Endothelial cell of umbilical vein (primary cell): ENCODE data around the gene PITPNM2. TPM values are rescaled to one million over a fixed set of nuclear protein-coding genes. Genes with fewer than 3 reads are reported as not detected.
A peak's percentile ranks its signal among the peaks of the same experiment; 100 is the strongest.

ENCODE experiments used
- BruUV-seq: library from RNA; stranded (reverse); fragments of 400-500 nt; replicated peaks from 2 replicates; lab custom pipeline; 2021; lab: Mats Ljungman, UMichigan
- CTCF ChIA-PET: fragments of 300-600, 350-600 bp; sonication (Branson Sonifier 250); formaldehyde crosslinking; loops from one replicate; lab custom pipeline; 2021; ENCODE audit warnings: antibody characterized with exemption, inconsistent platforms; lab: Charles Lee
- POLR2A ChIA-PET: fragments of 300-600, 350-600 bp; sonication (Branson Sonifier 250); formaldehyde crosslinking; loops from one replicate; lab custom pipeline; 2021; ENCODE audit warnings: antibody characterized with exemption, inconsistent platforms; lab: Charles Lee
- DNase-seq: peaks from one replicate; pipeline ENCODE4 v3.0.0-alpha.2; 2011; ENCODE audit warnings: low read depth, low spot score
- FAIRE-seq: peaks from 2 replicates; lab custom pipeline; 2011; peaks lifted over from hg19 to GRCh38; lab: Jason Lieb, UNC
- H2AFZ ChIP-seq: 2 replicates; pipeline ENCODE4 v1.6.0; 2012; ENCODE audit warnings: low read depth, low read length, control low read depth, inconsistent platforms
- H3K27ac ChIP-seq: 2 replicates; pipeline ENCODE4 v1.5.1; 2011; ENCODE audit warnings: low read depth, mild to moderate bottlenecking, control low read depth, low read length, moderate library complexity; ENCODE audit not compliant: insufficient read depth
- H3K27me3 ChIP-seq, 2 experiments: 2 replicates each; pipeline versions ENCODE4 v1.6.0 to v1.6.1; 2011; ENCODE audit warnings: low read length in 2 of 2, mixed read lengths in 1 of 2; ENCODE audit not compliant: control insufficient read depth in 2 of 2, insufficient read depth in 2 of 2
- H3K36me3 ChIP-seq, 2 experiments: 2 replicates in 1 of 2; 3 replicates in 1 of 2; pipeline ENCODE4 v1.5.1; 2011; ENCODE audit warnings: low read length in 2 of 2, mild to moderate bottlenecking in 1 of 2, moderate library complexity in 1 of 2; ENCODE audit not compliant: control insufficient read depth in 2 of 2, insufficient read depth in 2 of 2; ENCODE audit errors: extremely low read depth in 1 of 2
- H3K4me1 ChIP-seq: 3 replicates; pipeline ENCODE4 v1.5.1; 2011; ENCODE audit warnings: mild to moderate bottlenecking, low read length; ENCODE audit not compliant: control insufficient read depth, insufficient read depth; ENCODE audit errors: extremely low read depth
- H3K4me2 ChIP-seq: 2 replicates; pipeline ENCODE4 v1.6.1; 2011; ENCODE audit warnings: low read length, control low read depth, mixed read lengths; ENCODE audit not compliant: insufficient read depth
- H3K4me3 ChIP-seq, 3 experiments: fragments of 200-600 bp in 1 of 3; sonication (generic), shearing (Covaris generic) in 1 of 3; replicated peaks in 1 of 3; 2 replicates each; pipeline ENCODE4 v1.5.1; 2011 to 2016; ENCODE audit warnings: control low read depth in 3 of 3, low read length in 3 of 3, mild to moderate bottlenecking in 2 of 3, inconsistent platforms in 1 of 3, low read depth in 1 of 3, moderate library complexity in 1 of 3; ENCODE audit not compliant: insufficient read depth in 1 of 3
- H3K79me2 ChIP-seq: 2 replicates; pipeline ENCODE4 v1.6.0; 2012; ENCODE audit warnings: low read length, inconsistent platforms; ENCODE audit not compliant: control insufficient read depth, insufficient read depth
- H3K9ac ChIP-seq: replicated peaks from 2 replicates; pipeline ENCODE3; 2011; ENCODE audit warnings: low read length, control low read depth; ENCODE audit not compliant: insufficient read depth; ENCODE audit errors: extremely low read depth
- H3K9me1 ChIP-seq: replicated peaks from 3 replicates; pipeline ENCODE4 v1.6.0; 2011; ENCODE audit warnings: mild to moderate bottlenecking, low read length; ENCODE audit not compliant: control insufficient read depth, insufficient read depth; ENCODE audit errors: extremely low read depth
- H3K9me3 ChIP-seq: replicated peaks from 2 replicates; pipeline ENCODE4 v1.5.1; 2012; ENCODE audit warnings: low read length, inconsistent platforms; ENCODE audit not compliant: control insufficient read depth, insufficient read depth
- H4K20me1 ChIP-seq: replicated peaks from 2 replicates; pipeline ENCODE3; 2011; ENCODE audit warnings: mild to moderate bottlenecking, low read length; ENCODE audit not compliant: control insufficient read depth, insufficient read depth; ENCODE audit errors: extremely low read depth
- EZH2 ChIP-seq: IDR thresholded peaks from 2 replicates; pipeline ENCODE4 v1.6.1; 2012; ENCODE audit warnings: borderline replicate concordance, low read depth, mild to moderate bottlenecking, moderate library complexity, low read length, inconsistent platforms; ENCODE audit not compliant: severe bottlenecking
- FOS ChIP-seq: IDR thresholded peaks from 2 replicates; pipeline ENCODE4 v1.6.1; 2011; ENCODE audit warnings: mild to moderate bottlenecking, low read length, moderate library complexity, borderline replicate concordance; ENCODE audit not compliant: insufficient read depth
- JUN ChIP-seq: IDR thresholded peaks from 2 replicates; pipeline ENCODE4 v1.6.1; 2011; ENCODE audit warnings: borderline replicate concordance, low read depth; ENCODE audit not compliant: insufficient read length, insufficient read depth
- MYC ChIP-seq: IDR thresholded peaks from one replicate; pipeline ENCODE4 v1.6.1; 2011; ENCODE audit warnings: mild to moderate bottlenecking, low read depth, low read length
- POLR2A ChIP-seq: IDR thresholded peaks from 2 replicates; pipeline ENCODE4 v1.6.1; 2012; ENCODE audit warnings: low read depth, mild to moderate bottlenecking, control low read depth, low read length
- dilution Hi-C: fragments of 300-500 bp; cut with MboI; formaldehyde crosslinking; loops from one replicate; pipeline ENCODE4 v1.15.0; 2019; ENCODE audit warnings: low sequenced_read_pairs; ENCODE audit not compliant: extremely low pct_ligation_motif_present
- intact Hi-C: fragments of 100-400 bp; cut with micrococcal nuclease; formaldehyde crosslinking; loops from one replicate; pipeline ENCODE4 v1.10.0; 2022
- polyA plus RNA-seq, 4 experiments: library from polyadenylated mRNA; depleted of rRNA in 3 of 4; stranded (reverse) in 3 of 4; unstranded in 1 of 4; fragments of >200 nt; gene quantifications; 2 replicates each; pipeline versions ENCODE4 v1.2.1 to v1.2.3, GENCODE V29; 2011 to 2012; ENCODE audit warnings: missing spikeins in 1 of 4
- total RNA-seq: library from RNA; stranded (reverse); gene quantifications from 2 replicates; pipeline ENCODE4 v1.2.3, GENCODE V29; 2021
- TF ChIP-seq, protein P1 (sequence below), 2 donors: IDR thresholded peaks; 1 replicate in 1 of 2; 2 replicates in 1 of 2; pipeline ENCODE4 v1.5.1; 2011; ENCODE audit warnings: low read length in 2 of 2, mild to moderate bottlenecking in 2 of 2, moderate library complexity in 2 of 2, control low read depth in 1 of 2, inconsistent platforms in 1 of 2, low read depth in 1 of 2; ENCODE audit not compliant: insufficient read depth in 1 of 2; ENCODE audit errors: extremely low read depth in 1 of 2

PITPNM2 gene
- total and polyA plus RNA-seq, 2 donors (not counting 3 experiments of a cell fraction or from before 2014, with no cell fraction given), result 4.2 to 15.9 TPM

- H3K4me2 ChIP-seq, result peak overlapping the region; percentile 48
- ChIA-PET CTCF (interaction anchor here (1.0 to 3.1 kb wide), 6 partner anchors 9 to 99 kb away, joined by 3 to 18 read pairs (median 6); partner anchors contain the start of gene PITPNM2), POLR2A (interaction anchor here (0.8 kb wide), 1 partner anchor 10 kb away, joined by 3 read pairs; no protein-coding TSS in a partner anchor)
- H3K9me3 ChIP-seq, result no peaks in the 10 kb centered on the region
- H3K27ac ChIP-seq, result peak overlapping the region; percentile 34
- H4K20me1 ChIP-seq, result no peaks in the 10 kb centered on the region
- peak; percentile 89 for FAIRE-seq
- H3K4me1 ChIP-seq, result peaks cover 29% of the 10 kb centered on the region
- no peaks in the 10 kb centered on the region for H3K36me3 ChIP-seq
- no peak overlapping the region for H2AFZ ChIP-seq
- DNase-seq, result peak; percentile 72
- H3K4me3 ChIP-seq, result peak overlapping the region in 1 of 3 experiments; percentile 6
- no TSS peak for BruUV-seq
- H3K27me3 ChIP-seq, result no peaks in the 10 kb centered on the region
- peak overlapping the region; percentile 6 for H3K9ac ChIP-seq
- peaks cover 29% of the 10 kb centered on the region for H3K79me2 ChIP-seq
- TF ChIP-seq POLR2A, result no peak
- no peak for TF ChIP-seq EZH2
- TF ChIP-seq FOS, result peak; percentile 90
- TF ChIP-seq, protein P1, sequence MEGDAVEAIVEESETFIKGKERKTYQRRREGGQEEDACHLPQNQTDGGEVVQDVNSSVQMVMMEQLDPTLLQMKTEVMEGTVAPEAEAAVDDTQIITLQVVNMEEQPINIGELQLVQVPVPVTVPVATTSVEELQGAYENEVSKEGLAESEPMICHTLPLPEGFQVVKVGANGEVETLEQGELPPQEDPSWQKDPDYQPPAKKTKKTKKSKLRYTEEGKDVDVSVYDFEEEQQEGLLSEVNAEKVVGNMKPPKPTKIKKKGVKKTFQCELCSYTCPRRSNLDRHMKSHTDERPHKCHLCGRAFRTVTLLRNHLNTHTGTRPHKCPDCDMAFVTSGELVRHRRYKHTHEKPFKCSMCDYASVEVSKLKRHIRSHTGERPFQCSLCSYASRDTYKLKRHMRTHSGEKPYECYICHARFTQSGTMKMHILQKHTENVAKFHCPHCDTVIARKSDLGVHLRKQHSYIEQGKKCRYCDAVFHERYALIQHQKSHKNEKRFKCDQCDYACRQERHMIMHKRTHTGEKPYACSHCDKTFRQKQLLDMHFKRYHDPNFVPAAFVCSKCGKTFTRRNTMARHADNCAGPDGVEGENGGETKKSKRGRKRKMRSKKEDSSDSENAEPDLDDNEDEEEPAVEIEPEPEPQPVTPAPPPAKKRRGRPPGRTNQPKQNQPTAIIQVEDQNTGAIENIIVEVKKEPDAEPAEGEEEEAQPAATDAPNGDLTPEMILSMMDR (IDR thresholded peaks at IDR 0.05; ENCODE audit: extremely low read depth in 1 of 2, insufficient read depth in 1 of 2, low read depth in 1 of 2, low read length in 2 of 2), result no peak
- TF ChIP-seq JUN, result peak; percentile 78
- TF ChIP-seq MYC, result no peak
- intact Hi-C loops (loop anchor here (5.0 kb wide), 1 partner anchor 55 kb away; no protein-coding TSS in a partner anchor), dilution Hi-C loops (no loop called here)
- no peaks in the 10 kb centered on the region for H3K9me1 ChIP-seq
These were observed 9.0 kb downstream of the PITPNM2 start for GRCh38 chr12:123141615-123142517.
